A673 (cell line): ENCODE data around the gene MIOS.

ENCODE experiments used
- EZH2 ChIP-seq: fragments of 200-600 bp; sonication (generic); IDR thresholded peaks from 2 replicates; pipeline ENCODE4 v1.6.1; 2017; ENCODE audit warnings: borderline replicate concordance, low read depth, mild to moderate bottlenecking, mixed read lengths, antibody characterized with exemption, low read length; ENCODE audit not compliant: poor library complexity, severe bottlenecking
- TF ChIP-seq, protein P1 (sequence below): fragments of 300-800, 200-600 bp; sonication (generic); conservative IDR thresholded peaks from 2 replicates; pipeline ENCODE4 v1.5.1; 2017; ENCODE audit warnings: low read depth, mild to moderate bottlenecking, antibody characterized with exemption, low read length, moderate library complexity, mixed read lengths

GRCh38 chr7:7613210-7613609, 46.5 kb downstream of the MIOS start:
- TF ChIP-seq, protein P1, sequence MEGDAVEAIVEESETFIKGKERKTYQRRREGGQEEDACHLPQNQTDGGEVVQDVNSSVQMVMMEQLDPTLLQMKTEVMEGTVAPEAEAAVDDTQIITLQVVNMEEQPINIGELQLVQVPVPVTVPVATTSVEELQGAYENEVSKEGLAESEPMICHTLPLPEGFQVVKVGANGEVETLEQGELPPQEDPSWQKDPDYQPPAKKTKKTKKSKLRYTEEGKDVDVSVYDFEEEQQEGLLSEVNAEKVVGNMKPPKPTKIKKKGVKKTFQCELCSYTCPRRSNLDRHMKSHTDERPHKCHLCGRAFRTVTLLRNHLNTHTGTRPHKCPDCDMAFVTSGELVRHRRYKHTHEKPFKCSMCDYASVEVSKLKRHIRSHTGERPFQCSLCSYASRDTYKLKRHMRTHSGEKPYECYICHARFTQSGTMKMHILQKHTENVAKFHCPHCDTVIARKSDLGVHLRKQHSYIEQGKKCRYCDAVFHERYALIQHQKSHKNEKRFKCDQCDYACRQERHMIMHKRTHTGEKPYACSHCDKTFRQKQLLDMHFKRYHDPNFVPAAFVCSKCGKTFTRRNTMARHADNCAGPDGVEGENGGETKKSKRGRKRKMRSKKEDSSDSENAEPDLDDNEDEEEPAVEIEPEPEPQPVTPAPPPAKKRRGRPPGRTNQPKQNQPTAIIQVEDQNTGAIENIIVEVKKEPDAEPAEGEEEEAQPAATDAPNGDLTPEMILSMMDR, result no peak
- TF ChIP-seq EZH2, result no peak
